ENCODE measurements around the gene APOO. TPM values are rescaled to one million over a fixed set of nuclear protein-coding genes. Genes with fewer than 3 reads are reported as not detected.
A peak's percentile ranks its signal among the peaks of the same experiment; 100 is the strongest.

The APOO gene
- total and polyA plus RNA-seq, 2 of the 13 experiments (the other 11 are each of a cell fraction or from before 2014, with no cell fraction given): 9.7 to 22.1 TPM

DNA sequence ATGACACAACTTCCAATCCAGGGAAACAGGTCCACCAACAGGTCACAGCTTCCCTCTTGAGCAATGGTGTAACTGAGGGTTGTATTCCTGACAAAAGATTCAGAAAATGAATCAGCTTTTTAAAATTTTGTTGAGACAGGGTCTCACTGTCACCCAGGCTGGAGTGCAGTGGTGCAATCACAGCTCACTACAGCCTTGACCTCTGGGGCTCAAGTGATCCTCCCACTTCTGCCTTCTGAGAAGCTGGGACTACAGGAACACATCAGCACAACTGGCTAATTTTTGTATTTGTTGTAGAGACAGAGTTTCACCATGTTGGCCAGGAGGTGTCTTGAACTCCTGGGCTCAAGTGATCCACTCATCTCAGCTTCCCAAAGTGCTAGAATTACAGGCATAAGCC is 81.1 kb downstream of the APOO start:
- H3K4me2 ChIP-seq (ENCODE audit: low read depth, low read length): peak overlapping the region; percentile 37
- H3K27me3 ChIP-seq (ENCODE audit: control insufficient read depth in 1 of 2, insufficient read depth in 2 of 2, low read length in 2 of 2): no peaks in the 10 kb centered on the region
- in situ Hi-C loops (cut with HindIII; ENCODE audit: extremely low pct_ligation_motif_present, low pct_unique_long_range_greater_than_20kb) (no loop called here), intact Hi-C loops (cut with micrococcal nuclease; ENCODE audit: unreplicated experiment) (no loop called here)
- no peaks in the 10 kb centered on the region for H3K79me2 ChIP-seq (ENCODE audit: insufficient read depth, low read length)
- no peak overlapping the region for H3K4me3 ChIP-seq (replicated peaks in 1 of 3; ENCODE audit: insufficient read depth in 1 of 3, low read depth in 2 of 3, low read length in 3 of 3)
- ATAC-seq (peak; percentile 45), FAIRE-seq (peak; percentile 99), DNase-seq (ENCODE audit: low spot score) (peak; percentile 41)
- H3K9ac ChIP-seq (ENCODE audit: insufficient read depth, low read depth, low read length): peak overlapping the region; percentile 36; the same call in 1 of the 2 replicates
- no TSS peak for BruUV-seq (replicated peaks)
- H3K4me1 ChIP-seq (ENCODE audit: insufficient read depth, low read length): peaks cover 79% of the 10 kb centered on the region
- no peaks in the 10 kb centered on the region for H3K9me3 ChIP-seq (ENCODE audit: low read length)
- POLR2A ChIA-PET: interaction anchor here (0.8 to 1.7 kb wide), 6 partner anchors 15 to 75 kb away, joined by 3 to 9 read pairs (median 4); partner anchors contain the start of gene SAT1
- no peaks in the 10 kb centered on the region for H3K36me3 ChIP-seq (replicated peaks in 1 of 2; ENCODE audit: control insufficient read depth in 1 of 2, insufficient read depth in 2 of 2, low read length in 2 of 2)
- CTCF ChIA-PET (ENCODE audit: low intra/inter-chr PET ratio, low total read pairs): no interaction called here
- no peaks in the 10 kb centered on the region for H4K20me1 ChIP-seq (ENCODE audit: insufficient read depth, low read length)
- H3K27ac ChIP-seq (ENCODE audit: extremely low read length, insufficient read depth, low read length): peak overlapping the region; percentile 55
- peak overlapping the region; percentile 74 for H2AFZ ChIP-seq (ENCODE audit: low read length)
- TF ChIP-seq JUN (CRISPR knock-in tag; IDR thresholded peaks at IDR 0.05) (no peak), SOX13 (IDR thresholded peaks at IDR 0.05) (no peak), SOX13 (CRISPR knock-in tag; conservative IDR thresholded peaks at IDR 0.05 in 1 of 2, IDR thresholded peaks at IDR 0.05 in 1 of 2) (peak in 1 of 2 experiments; percentile 13; a peak in 1 of 4 replicates), SP5 (CRISPR knock-in tag; IDR thresholded peaks at IDR 0.05; ENCODE audit: borderline replicate concordance, low read depth) (0 out of 2 replicates have a peak, but pooled peaks have one; percentile 46), ZNF547 (CRISPR knock-in tag; IDR thresholded peaks at IDR 0.05) (no peak), GFI1 (CRISPR knock-in tag; IDR thresholded peaks at IDR 0.05; ENCODE audit: borderline replicate concordance) (0 out of 2 replicates have a peak, but pooled peaks have one; percentile 38), HNF4A (CRISPR knock-in tag; IDR thresholded peaks at IDR 0.05) (peak; percentile 35; the same call in 1 of the 2 replicates), PAF1 (CRISPR knock-in tag; IDR thresholded peaks at IDR 0.05) (no peak), TARDBP (CRISPR knock-in tag; IDR thresholded peaks at IDR 0.05) (0 out of 2 replicates have a peak, but pooled peaks have one; percentile 19), NCOA2 (CRISPR knock-in tag; IDR thresholded peaks at IDR 0.05) (peak; percentile 15; the same call in 1 of the 2 replicates), ZNF251 (CRISPR knock-in tag; IDR thresholded peaks at IDR 0.05) (no peak), KDM6A (CRISPR knock-in tag; IDR thresholded peaks at IDR 0.05; ENCODE audit: low read depth) (no peak), CREM (IDR thresholded peaks at IDR 0.05) (peak; percentile 19; the same call in 1 of the 2 replicates), CREM (CRISPR knock-in tag; IDR thresholded peaks at IDR 0.05) (no peak), RARA (CRISPR knock-in tag; IDR thresholded peaks at IDR 0.05) (peak; percentile 44; the same call in 1 of the 2 replicates), CEBPG (CRISPR knock-in tag; IDR thresholded peaks at IDR 0.05) (peak; percentile 57), FOXK1 (CRISPR knock-in tag; IDR thresholded peaks at IDR 0.05; ENCODE audit: borderline replicate concordance, low read depth) (no peak), KLF16 (CRISPR knock-in tag; IDR thresholded peaks at IDR 0.05) (0 out of 4 replicates have a peak, but pooled peaks of 1 of the 2 experiments have one; percentile 21)
- TF ChIP-seq, protein P1, sequence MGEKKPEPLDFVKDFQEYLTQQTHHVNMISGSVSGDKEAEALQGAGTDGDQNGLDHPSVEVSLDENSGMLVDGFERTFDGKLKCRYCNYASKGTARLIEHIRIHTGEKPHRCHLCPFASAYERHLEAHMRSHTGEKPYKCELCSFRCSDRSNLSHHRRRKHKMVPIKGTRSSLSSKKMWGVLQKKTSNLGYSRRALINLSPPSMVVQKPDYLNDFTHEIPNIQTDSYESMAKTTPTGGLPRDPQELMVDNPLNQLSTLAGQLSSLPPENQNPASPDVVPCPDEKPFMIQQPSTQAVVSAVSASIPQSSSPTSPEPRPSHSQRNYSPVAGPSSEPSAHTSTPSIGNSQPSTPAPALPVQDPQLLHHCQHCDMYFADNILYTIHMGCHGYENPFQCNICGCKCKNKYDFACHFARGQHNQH (CRISPR knock-in tag; IDR thresholded peaks at IDR 0.05): peak; percentile 24; the same call in 1 of the 2 replicates
- TF ChIP-seq, protein P2, sequence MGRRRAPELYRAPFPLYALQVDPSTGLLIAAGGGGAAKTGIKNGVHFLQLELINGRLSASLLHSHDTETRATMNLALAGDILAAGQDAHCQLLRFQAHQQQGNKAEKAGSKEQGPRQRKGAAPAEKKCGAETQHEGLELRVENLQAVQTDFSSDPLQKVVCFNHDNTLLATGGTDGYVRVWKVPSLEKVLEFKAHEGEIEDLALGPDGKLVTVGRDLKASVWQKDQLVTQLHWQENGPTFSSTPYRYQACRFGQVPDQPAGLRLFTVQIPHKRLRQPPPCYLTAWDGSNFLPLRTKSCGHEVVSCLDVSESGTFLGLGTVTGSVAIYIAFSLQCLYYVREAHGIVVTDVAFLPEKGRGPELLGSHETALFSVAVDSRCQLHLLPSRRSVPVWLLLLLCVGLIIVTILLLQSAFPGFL (CRISPR knock-in tag; IDR thresholded peaks at IDR 0.05): no peak
- TF ChIP-seq, protein P3, sequence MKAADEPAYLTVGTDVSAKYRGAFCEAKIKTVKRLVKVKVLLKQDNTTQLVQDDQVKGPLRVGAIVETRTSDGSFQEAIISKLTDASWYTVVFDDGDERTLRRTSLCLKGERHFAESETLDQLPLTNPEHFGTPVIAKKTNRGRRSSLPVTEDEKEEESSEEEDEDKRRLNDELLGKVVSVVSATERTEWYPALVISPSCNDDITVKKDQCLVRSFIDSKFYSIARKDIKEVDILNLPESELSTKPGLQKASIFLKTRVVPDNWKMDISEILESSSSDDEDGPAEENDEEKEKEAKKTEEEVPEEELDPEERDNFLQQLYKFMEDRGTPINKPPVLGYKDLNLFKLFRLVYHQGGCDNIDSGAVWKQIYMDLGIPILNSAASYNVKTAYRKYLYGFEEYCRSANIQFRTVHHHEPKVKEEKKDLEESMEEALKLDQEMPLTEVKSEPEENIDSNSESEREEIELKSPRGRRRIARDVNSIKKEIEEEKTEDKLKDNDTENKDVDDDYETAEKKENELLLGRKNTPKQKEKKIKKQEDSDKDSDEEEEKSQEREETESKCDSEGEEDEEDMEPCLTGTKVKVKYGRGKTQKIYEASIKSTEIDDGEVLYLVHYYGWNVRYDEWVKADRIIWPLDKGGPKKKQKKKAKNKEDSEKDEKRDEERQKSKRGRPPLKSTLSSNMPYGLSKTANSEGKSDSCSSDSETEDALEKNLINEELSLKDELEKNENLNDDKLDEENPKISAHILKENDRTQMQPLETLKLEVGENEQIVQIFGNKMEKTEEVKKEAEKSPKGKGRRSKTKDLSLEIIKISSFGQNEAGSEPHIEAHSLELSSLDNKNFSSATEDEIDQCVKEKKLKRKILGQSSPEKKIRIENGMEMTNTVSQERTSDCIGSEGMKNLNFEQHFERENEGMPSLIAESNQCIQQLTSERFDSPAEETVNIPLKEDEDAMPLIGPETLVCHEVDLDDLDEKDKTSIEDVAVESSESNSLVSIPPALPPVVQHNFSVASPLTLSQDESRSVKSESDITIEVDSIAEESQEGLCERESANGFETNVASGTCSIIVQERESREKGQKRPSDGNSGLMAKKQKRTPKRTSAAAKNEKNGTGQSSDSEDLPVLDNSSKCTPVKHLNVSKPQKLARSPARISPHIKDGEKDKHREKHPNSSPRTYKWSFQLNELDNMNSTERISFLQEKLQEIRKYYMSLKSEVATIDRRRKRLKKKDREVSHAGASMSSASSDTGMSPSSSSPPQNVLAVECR (CRISPR knock-in tag; IDR thresholded peaks at IDR 0.05; ENCODE audit: borderline replicate concordance): no peak
